Tibial artery (tissue), 4 donors: ENCODE results near the gene BNC2.

Experiments used
- DNase-seq, 2 donors: peaks; one replicate each; pipeline ENCODE4 v3.0.0-alpha.2; 2019
- H3K27ac ChIP-seq, 2 donors: fragments of 200-600 bp; sonication (generic) in 1 of 2; 1 replicate in 1 of 2; 2 replicates in 1 of 2; pipeline ENCODE4 v1.5.1; 2018 to 2019; ENCODE audit warnings: mild to moderate bottlenecking in 1 of 2
- H3K27me3 ChIP-seq, 2 donors: fragments of 200-600 bp; sonication (generic) in 1 of 2; one replicate each; pipeline versions ENCODE4 v1.5.1 to v1.6.0; 2016 to 2019
- H3K36me3 ChIP-seq, 3 donors: fragments of 200-600 bp; sonication (generic) in 2 of 3; one replicate each; pipeline ENCODE4 v1.5.1; 2016 to 2019; ENCODE audit warnings: mild to moderate bottlenecking in 2 of 3
- H3K4me1 ChIP-seq, 4 donors: fragments of 200-600 bp; sonication (generic) in 2 of 4; 1 replicate in 3 of 4; 2 replicates in 1 of 4; pipeline ENCODE4 v1.5.1; 2016 to 2019
- H3K4me3 ChIP-seq, 2 donors: fragments of 200-600 bp; sonication (generic) in 1 of 2; 1 replicate in 1 of 2; 2 replicates in 1 of 2; pipeline ENCODE4 v1.5.1; 2018 to 2019; ENCODE audit warnings: mild to moderate bottlenecking in 2 of 2
- H3K9me3 ChIP-seq, 3 donors: fragments of 200-600 bp; sonication (generic) in 1 of 3; one replicate each; pipeline ENCODE4 v1.5.1; 2016 to 2019
- CTCF ChIP-seq, 2 experiments: fragments of 200-600 bp in 1 of 2; fragments of 450-650 bp in 1 of 2; IDR thresholded peaks; one replicate each; pipeline ENCODE4 v1.5.1; 2017 to 2019; ENCODE audit warnings: antibody characterized with exemption in 2 of 2, mild to moderate bottlenecking in 1 of 2, moderate library complexity in 1 of 2
- intact Hi-C: fragments of 100-400 bp; cut with DNase I; formaldehyde crosslinking; loops from one replicate; pipeline ENCODE4 v1.15.0; 2023; ENCODE audit warnings: low total_unique reads

BNC2 gene

DNA sequence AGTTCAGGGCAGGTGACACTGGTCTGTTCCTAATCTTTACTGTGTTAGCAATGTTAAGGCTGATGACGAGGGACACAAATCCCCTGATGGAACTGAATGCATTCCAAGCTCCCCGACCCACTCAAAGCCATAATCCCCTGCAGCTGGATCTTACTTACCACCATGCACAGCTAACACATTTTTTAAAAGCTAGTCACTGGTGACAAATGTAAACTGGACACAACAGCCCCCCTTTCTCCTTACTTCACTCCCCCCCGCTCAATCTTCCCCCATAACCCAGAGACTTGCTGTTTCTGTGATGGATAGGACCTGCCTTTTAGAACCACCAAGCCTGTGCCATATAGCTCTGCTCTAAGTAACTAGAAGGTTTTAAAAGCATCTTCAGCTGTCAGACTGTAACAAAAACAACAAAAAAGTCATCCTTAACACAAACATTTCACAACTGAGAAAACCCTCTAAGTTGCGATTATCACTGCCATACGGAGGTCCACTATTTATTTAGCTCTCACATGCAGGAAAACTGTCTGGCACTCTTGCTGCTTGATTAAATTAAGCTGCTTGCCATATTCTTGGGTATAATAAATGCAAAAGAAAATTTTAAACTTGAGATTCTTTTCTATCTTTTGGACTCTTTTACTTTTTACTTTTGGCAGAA, 44.4 kb downstream of the BNC2 start:
- no peak overlapping the region for H3K27ac ChIP-seq
- no peaks in the 10 kb centered on the region for H3K36me3 ChIP-seq
- H3K9me3 ChIP-seq: no peaks in the 10 kb centered on the region
- intact Hi-C loops: no loop called here
- no peaks in the 10 kb centered on the region for H3K27me3 ChIP-seq
- peaks cover 0 to 11% (median 3%) of the 10 kb centered on the region in 4 donors for H3K4me1 ChIP-seq
- no peak for DNase-seq
- no peak for TF ChIP-seq CTCF (IDR thresholded peaks at IDR 0.05)
- no peak overlapping the region for H3K4me3 ChIP-seq

GRCh38 chr9:16825331-16825725, 45.1 kb downstream of the BNC2 start:
- no peak for DNase-seq
- intact Hi-C loops: no loop called here
- Histone ChIP-seq H3K27ac (no peak overlapping the region), H3K36me3 (no peaks in the 10 kb centered on the region), H3K27me3 (no peaks in the 10 kb centered on the region), H3K4me3 (no peak overlapping the region), H3K9me3 (no peaks in the 10 kb centered on the region), H3K4me1 (peaks cover 0 to 11% (median 3%) of the 10 kb centered on the region in 4 donors)
- no peak for TF ChIP-seq CTCF (IDR thresholded peaks at IDR 0.05)

DNA sequence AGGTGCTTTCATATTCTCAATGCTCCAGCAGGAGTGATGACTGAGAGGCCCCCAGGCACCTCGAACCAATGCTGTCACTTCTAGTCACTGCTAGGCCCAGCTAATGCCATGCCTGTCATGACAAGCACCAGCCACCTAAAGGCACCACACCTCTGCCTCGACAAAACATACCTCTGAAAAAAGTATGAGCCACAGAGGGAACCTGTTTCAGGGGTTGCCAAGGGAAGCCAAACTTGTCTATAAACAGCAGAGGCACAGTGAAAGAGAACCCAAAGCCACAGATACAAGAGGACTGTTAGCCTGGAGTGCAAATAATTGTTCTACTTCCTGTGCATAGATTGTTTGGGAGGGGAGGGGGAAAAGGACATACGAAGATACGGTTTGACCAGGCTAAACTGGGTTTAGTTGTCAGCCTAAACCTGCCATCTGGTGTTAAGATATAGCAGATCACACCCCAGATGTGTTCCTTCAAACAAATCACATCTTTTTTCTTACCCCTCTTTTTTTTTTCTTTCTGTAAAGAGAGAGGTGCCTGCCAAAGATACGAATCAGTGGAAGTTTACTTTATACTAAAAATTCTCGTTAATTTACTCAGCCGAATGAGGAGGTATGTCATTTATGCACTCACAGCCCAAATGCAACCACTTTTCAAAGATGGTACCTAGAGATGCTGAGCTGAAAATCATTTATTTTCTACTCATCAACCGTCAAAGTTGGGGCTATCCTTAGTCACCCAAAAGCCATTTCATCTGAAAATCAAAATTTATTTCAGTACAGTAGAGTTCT, 45.7 kb downstream of the BNC2 start:
- TF ChIP-seq CTCF (IDR thresholded peaks at IDR 0.05): no peak
- Histone ChIP-seq H3K36me3 (no peaks in the 10 kb centered on the region), H3K27ac (no peak overlapping the region), H3K4me1 (peaks cover 0 to 11% (median 3%) of the 10 kb centered on the region in 4 donors), H3K27me3 (no peaks in the 10 kb centered on the region), H3K4me3 (no peak overlapping the region), H3K9me3 (no peaks in the 10 kb centered on the region)
- DNase-seq: no peak
- intact Hi-C loops: no loop called here

GRCh38 chr9:16823906-16824305, 46.6 kb downstream of the BNC2 start:
- Histone ChIP-seq H3K27me3 (no peaks in the 10 kb centered on the region), H3K9me3 (no peaks in the 10 kb centered on the region), H3K4me3 (no peak overlapping the region), H3K36me3 (no peaks in the 10 kb centered on the region), H3K4me1 (peaks cover 0 to 5% (median 1%) of the 10 kb centered on the region in 4 donors), H3K27ac (no peak overlapping the region)
- no peak for TF ChIP-seq CTCF (IDR thresholded peaks at IDR 0.05)
- DNase-seq: no peak
- intact Hi-C loops: no loop called here

- intact Hi-C loops: no loop called here
- H3K36me3 ChIP-seq: no peaks in the 10 kb centered on the region
- H3K27ac ChIP-seq: no peak overlapping the region
- no peaks in the 10 kb centered on the region for H3K27me3 ChIP-seq
- no peaks in the 10 kb centered on the region for H3K4me1 ChIP-seq
- DNase-seq: no peak
- TF ChIP-seq CTCF (IDR thresholded peaks at IDR 0.05): no peak
- no peaks in the 10 kb centered on the region for H3K9me3 ChIP-seq
- H3K4me3 ChIP-seq: no peak overlapping the region
These were observed 49.1 kb downstream of the BNC2 start for GRCh38 chr9:16821344-16821743.
